HG03196 (cell line): ENCODE results near the gene SLC17A6.

Experiments used
- ATAC-seq: cut with Tn5 transposase; IDR thresholded peaks from one replicate; pipeline ENCODE4 v1.9.1; 2021; ENCODE audit not compliant: unreplicated experiment

SLC17A6 gene

DNA sequence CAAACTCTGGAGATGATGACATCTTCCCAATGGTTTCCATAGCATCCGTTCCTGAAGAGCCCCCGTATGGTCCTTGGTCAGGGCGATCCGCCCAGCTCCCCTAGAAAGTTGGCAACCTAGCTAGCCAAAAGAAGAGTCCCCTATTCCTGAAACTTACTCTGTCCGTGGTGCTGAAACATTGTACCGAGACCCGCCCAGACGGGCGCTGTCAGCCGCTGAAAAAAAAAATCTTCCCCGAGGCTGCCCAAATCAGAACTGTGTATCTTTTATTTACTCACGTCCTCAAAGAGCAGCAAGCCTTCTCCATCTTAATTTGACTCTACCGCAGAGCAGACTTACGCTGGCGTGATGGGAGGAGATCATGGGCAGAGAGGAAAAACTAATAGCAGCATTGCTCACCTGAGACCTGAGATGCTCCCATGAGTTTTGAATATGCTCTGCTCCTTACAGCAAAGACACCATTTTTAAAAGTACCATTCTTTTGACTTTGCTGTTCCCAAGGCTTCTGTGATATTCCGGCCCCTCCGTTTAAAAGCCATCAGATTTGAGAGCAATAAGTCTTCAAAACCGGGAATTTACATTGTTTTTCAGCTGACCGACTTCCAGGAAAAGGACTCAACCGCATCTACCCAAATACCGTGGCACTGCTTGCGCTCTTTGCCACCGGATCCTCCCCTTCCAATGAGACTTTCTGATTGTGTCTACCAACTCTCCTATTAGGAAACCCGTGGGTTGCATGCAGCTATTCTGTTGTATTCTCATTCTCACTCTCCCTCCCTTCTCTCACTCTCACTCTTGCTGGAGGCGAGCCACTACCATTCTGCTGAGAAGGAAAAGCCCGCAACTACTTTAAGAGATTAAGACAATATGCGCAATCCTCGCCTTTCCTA, at the start of gene SLC17A6:
TSS of gene SLC17A6 (plus strand) at position 786 of the 890 bp plus-strand sequence. CDS start 153 bp downstream, outside the sequence.
- no peak for ATAC-seq

DNA sequence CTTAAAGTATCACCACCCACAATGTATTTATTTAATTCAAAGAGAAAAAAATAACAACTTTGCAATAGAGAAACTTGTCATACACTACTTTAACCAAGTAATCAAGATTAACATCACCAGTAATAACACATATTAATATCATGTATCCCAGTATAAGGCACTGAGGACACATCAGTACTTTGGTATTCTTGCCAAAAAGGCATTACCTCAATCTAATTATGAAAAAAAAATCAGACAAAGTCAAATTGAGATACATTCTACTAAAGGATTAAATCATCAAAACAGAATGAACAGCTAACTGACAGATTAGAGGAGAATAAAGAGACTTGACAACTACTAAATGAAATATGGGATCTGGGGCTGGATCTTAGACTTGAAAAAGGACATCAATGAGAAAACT, 35.8 kb upstream of the SLC17A6 start:
- ATAC-seq: no peak

DNA sequence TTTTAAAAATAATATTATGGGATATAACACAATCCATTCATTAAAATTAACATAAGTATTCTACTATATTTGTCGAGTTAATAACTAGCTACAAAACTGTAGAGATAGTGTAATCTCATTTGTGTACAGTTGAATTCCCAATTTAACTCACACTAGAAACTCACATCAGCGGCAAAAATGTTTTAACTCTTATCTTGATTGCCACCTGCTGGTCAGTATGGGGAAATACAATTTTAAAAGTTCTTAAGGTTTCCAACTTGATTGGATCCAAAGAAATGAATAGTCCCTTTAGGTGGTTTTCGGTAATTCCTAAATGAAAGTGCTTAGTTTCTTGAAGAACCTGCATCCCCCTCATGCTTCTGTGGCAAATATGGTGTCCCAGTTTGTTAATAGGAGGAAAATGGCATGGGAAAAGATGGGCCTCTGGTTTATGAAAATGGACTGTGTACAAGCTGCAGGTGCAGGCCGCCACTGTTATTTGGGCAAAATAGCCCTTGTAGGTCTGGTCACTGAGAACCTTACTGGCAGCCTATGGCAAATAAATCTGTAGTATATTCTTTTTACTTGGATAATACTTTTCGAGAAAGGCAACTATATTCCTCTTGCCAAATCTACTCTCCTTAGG, 33.7 kb upstream of the SLC17A6 start:
- ATAC-seq: no peak

DNA sequence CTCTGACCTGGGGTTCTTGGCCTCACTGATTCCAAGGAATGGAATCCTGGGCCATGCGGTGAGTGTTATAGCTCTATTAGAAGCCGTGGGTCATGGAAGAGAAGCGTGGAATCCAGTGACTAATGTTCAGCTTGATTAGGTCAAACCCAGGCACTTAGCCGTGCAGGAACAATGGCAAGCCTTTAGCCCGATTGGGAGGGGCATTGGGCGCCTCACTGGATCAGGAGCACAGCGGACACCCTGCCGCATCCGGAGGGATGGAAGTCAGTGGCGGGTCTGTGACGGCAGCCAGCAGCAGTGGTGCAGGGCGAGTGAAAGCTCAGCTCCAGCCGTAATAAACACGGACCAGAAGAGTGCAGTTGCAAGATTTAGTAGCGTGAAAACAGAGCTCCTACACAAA, 20.5 kb upstream of the SLC17A6 start:
- ATAC-seq: no peak

DNA sequence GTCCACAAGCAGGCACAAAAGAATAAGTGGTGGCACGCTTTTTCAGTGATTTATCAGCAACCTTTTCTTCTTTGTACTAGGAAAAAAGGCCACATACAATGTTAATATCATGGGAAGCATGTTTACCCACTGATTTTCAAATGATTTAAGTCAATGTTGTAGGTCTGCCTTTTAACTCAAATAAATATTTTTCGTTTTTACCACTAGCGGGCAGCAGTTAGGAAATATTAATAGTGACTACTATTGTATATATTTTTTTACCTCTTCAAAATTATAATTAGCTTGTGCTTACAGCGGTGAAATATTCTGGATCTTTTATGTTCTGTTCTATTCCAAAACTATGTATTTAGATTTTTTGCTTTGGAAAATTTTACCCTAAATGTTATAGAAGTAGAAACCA, 6.4 kb upstream of the SLC17A6 start:
- no peak for ATAC-seq

DNA sequence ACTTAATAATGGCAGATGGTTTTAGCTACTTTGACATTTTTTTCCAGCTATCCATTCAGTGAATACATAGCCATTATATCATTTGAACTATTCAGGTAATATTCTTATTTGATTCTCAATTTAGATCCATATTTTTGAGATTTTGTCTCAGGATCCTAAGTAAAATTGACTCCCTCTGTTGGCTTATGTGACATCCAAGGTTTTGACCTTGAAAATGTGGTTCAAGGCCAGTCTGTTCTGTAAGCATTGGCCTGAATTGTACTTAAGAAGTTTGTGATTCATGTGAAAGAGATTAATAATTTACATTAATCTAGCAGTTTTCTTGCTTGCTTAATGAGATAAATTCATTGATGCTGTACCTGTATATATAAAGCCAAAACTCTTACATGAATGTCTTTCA, 1.6 kb upstream of the SLC17A6 start:
- no peak for ATAC-seq

DNA sequence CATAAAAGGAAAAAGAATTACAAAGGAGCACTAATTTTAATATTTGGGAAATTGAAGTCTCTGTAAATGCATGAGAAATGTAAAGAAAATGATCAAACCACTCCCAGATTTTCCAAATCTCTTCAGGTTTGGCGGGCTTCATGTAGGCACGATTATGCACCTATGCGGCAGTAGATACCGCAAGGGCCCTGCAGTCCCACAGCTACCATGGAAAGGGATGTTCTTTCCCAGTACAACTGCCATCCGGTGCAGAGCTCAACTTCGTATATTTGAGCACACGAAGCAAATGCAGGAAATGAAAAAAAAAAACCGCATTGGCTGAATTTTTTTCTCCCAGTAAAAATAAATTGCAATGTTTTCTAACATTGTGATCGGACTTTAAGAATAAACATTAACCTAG, 1.4 kb downstream of the SLC17A6 start:
- ATAC-seq: no peak

DNA sequence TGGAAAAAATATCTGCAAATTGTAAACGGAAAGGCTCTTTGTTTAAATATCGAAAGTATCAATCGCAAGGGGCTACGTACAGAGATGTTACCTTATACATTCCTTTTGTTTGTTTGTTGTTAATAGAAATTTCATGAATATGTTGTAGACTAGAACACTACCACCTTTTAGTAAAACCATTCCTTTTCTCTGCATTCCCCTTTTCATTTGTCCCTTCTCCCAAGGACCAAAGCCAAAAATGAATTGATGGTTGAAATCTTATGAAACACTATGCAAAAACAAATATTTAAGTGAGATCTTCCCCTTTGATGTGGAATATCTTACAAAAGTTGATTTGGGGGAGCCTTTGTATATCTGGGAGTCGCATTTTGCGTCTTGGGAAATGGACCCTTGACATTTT, 2.1 kb downstream of the SLC17A6 start:
- ATAC-seq: no peak

DNA sequence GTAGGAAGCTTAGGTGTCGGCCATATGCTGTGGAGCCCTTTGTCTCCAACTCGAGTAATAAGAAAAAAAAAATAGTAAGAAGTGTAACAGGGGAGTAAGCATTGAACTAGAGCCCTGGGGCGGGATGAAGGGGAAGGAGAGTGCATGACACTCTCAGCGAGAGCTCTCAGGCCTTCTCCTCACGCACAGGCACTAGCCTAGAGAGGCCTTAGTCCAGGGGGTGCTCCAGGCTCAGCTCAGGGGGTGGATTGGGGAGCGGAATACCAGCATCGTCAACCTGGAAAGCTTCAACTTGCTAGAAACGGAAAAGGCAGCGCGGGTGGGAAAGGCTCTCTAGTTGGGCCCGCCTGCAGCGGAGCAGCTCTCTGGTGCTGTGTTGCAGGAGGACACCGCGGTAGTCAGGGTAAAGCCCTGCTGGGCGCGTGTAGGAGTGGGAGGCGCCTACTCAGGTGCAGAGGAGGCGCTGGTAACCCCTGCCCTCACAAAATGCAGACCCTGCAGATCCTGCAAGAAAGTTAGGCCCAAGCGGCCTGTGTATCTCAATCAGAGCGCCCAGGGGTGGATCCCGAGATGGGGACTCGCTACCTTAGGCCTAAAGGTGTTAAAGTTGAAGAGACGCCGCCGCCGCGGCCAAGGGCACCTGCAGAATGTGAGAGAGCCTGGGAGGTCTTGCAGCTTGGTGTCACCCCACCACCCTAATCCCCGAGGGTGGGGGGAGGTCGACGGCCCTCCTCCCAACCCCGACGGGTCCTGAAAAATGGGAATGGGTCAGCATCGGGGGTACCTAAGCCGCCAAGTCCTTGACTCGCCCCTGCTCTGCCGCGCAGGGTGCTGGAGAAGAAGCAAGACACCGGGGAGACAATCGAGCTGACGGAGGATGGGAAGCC, 2.8 kb downstream of the SLC17A6 start:
- no peak for ATAC-seq

DNA sequence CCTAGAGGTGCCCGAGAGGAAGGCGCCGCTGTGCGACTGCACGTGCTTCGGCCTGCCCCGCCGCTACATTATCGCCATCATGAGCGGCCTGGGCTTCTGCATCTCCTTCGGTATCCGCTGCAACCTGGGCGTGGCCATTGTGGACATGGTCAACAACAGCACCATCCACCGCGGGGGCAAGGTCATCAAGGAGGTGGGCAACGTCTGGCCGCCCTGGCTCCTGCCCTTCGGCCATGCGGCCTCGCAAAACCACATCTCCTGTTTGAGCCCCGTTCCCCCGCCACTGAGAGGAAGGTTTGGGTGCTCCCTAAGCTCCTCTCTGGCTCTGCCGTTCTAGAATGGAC, 3.4 kb downstream of the SLC17A6 start:
- ATAC-seq: no peak

DNA sequence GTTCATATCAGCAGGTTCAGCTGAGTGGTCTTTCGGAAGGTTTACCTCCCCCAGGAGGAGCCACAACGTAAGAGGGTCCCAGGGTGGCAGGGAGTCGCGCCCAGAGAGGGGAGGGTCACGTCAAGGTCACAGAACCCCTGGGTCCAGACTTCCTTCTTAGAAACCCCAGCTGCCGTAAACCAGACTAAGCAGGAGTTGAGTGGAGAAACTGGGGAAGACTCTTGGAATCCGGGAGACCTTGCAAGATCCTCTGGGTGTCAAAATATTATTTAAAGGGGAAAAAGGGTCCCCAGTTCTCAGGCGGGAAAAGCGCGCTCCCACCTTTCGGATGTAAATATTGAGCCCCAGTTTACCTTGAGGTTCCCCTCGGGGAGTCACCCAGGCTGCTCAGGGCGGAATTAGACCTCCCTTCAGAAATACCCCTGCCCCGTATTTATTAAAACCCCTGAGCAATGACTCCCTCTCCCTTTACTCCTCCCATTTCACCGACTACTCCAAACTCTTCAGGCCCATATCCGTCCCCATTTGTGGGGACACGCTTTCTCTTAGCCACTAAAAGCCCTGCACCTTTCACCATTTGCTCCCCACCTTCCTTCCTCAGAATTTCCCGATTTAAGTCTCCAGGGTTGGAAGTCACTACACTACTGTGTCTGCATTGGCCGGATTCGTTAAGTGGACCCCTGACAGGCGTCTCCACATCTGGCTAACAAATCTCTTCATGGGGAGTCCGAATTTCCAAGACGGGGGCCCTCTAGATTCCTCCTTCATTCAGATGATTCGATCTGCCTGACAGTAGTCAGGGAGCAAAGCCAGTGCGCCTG, 4.2 kb downstream of the SLC17A6 start:
- no peak for ATAC-seq

DNA sequence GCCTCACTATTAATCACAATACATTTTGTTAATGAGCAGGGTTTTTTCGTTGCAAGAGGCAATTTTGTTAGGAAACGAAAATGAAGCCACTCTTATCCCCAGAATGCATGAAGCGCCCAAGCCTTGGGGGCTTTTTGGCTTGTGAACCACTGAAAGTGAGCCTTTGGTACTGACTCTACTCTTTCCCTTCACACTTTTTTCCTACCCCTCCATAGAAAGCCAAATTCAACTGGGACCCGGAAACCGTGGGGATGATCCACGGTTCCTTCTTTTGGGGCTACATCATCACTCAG, 4.8 kb downstream of the SLC17A6 start:
- ATAC-seq: no peak

DNA sequence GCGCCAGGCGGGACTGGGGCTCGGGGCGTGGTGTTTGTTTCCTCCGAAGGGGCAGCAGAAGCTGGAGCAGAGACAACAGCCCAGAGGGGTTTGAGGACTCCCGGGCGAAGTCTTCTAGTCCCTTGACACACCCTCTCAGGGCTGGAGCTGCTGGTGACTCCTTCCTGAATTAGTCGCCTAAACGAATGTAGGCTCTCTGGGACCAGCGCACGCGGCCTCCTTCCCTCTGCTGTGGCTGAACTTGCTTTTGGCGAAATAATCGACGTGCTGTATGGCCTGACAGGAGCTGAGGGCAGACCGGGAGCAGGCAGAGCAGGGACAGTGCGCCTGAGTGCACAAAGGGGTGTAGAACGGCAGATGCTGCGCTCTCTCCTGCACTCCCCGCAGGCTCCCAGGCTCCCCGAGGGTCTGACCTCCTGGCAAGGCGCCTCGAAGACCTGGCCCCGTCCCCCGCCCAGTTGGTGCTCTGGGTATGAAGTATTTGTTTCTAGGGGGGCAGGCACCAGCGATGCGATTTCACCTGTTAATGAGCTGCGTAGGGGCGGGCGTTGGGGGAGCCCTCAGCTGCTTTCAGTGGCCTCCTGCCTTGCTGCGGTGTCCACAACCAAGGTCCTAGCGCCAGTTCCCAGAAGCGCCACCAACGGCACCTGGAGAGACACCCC, 5.3 kb downstream of the SLC17A6 start:
- ATAC-seq: no peak

DNA sequence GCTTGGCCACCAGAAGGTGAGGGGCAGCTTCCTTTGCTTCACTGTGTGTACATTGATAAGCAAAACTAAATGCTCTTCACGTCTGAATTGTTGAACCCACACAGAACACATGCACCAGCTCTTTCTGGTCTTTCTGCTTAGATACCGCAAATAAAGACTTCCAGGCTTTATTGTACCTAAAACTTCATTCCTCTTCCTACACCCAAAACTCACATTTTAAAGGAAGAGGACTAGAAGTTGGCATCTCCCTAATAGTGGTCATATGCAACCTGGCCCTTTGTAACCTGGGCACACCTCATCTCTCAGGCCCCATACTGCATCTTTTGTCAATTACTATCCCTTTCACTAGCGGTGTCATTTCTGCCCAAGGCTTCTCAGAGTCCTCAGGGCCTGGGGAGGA, 5.9 kb downstream of the SLC17A6 start:
- no peak for ATAC-seq

DNA sequence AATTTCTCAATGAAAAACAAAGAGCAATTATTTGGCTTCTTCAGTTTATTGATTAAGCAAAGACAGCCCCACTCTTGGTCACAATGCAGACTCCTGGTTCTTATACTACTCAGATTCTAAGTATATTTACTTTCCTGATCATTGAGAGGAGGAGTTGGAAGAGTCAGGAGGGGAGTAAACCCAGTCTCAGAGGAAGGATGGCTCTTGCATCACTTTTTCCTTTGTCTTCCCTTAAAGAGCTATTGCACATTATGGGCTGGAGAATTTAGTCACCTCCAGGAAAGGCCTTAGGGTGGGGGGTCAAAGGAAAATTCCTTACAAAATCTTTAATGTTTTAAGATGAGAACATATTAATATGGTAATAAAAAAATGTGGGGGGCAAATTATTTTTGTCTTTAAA, 8.1 kb downstream of the SLC17A6 start:
- ATAC-seq: no peak

DNA sequence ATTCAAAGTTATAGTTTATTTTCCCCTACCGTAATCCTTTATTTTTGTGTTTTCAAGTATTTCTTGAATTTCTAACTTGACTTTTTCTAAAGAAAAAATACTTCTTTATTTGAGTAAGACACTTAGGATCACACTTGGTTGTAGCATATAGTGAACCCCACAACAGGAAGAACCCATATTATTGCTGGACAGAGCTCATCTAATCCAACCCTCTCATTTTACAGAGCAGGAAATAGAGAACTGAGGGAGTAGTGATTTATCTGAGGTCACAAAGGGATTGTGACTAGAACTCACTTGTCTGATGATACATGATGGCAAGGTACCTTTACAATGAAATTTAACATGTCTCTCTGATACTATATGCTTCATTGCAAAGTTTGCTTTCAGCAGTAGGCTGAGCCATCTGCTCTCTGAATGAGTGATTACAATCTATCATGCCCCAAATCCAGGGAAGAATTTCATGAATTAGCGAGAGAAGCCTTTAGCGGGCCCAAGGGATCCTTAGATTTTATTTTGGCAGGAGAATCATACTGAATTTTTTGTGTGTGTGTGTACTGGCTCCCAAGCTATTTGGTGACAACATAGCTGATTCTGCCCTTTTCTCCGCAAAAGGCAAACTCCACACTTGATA, 9.8 kb downstream of the SLC17A6 start:
- ATAC-seq: no peak

DNA sequence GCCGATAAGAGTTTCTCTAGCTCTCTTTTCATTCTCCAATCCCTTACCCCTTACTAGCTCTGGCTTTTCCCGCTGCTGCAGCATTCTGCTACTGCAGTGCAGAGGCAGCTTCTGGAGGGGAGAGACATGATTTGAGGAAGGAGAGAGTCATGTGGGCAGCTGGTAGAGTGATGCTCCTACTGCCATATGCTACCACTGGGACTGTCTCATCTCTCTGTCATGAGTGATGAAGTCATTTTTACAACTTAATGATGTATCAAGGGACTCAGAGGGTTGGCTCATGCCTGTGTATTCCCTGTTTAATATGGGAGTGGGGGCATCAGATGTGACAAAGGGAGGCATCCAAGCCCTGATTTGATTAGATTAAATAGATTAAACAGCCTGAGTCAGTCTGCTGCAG, 11.3 kb downstream of the SLC17A6 start:
- no peak for ATAC-seq

DNA sequence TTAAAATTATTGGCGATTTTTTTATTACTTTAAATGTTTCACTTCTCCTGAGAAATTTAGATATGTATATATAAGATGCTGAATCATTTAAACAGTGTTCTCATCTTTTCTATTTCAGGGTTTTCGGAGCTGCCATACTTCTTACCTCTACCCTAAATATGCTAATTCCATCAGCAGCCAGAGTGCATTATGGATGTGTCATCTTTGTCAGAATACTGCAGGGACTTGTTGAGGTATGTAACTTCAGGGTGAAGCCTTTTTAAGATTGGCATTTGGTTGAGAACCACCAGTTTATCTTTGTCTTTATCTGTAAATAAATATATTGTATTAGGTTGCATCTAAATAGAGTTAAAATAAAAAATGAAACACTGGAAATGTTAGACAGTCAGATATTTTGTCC, 21.1 kb downstream of the SLC17A6 start:
- no peak for ATAC-seq

DNA sequence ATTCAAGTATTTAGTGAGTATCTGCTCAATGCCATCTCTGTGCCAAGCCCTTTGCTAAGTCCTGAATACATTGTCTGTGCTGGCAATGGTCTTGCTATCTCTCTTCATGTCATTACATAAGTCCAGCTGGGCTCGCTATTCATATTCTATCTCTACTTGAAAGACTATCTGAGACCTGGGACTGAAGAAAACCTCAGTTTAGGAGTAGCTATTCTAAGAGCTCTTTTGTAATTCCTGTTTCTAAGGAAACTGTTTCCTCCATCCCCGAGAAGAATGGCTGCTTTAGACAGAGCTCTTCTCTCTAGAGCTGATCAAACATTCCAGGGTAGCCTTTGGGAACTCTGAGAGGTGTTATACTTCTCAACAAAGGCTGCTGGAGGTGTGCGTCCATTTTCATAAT, 33.0 kb downstream of the SLC17A6 start:
- ATAC-seq: no peak

DNA sequence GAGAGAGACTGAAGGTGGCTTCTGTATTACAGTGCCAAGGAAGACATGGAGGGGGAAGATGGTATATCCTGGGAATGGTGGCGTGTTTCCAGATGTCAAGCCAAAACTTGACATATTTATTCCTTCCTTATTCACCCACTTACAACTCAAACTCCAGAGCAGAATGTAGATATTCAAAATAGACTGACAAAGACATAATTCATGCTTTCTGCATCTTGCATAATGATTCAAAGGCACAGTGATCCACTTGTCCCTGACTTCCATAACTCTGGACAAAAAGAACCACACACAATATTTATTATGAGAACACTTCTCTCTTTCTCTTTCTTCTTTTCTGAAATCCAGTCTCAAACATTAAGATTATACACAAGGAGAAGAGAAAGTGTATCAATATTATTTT, 48.9 kb downstream of the SLC17A6 start:
- ATAC-seq: no peak
